ENCODE results near the gene CNTNAP2. TPM values are rescaled to one million over a fixed set of nuclear protein-coding genes. Genes with fewer than 3 reads are reported as not detected.

The CNTNAP2 gene
- total RNA-seq, 4 donors from 2014 or later = 0.29 to 0.88 (median 0.33) TPM; not detected in 1

GRCh38 chr7:146138926-146139325 is 22.3 kb downstream of the CNTNAP2 start:
- no peaks in the 10 kb centered on the region for H3K9me3 ChIP-seq
- WGBS, 2 donors = 71% methylated on average over 4 of the region's 4 CpGs
- DNase-seq = no peak
- intact Hi-C loops (cut with DNase I) = no loop called here
- no peaks in the 10 kb centered on the region for H3K27me3 ChIP-seq
- H3K4me3 ChIP-seq (replicated peaks in 1 of 3) = no peak overlapping the region
- no peaks in the 10 kb centered on the region for H3K36me3 ChIP-seq
- TF ChIP-seq POLR2A (IDR thresholded peaks at IDR 0.05) = no peak
- no peak for TF ChIP-seq CTCF (IDR thresholded peaks at IDR 0.05)
- no peak overlapping the region for H3K27ac ChIP-seq
- H3K4me1 ChIP-seq = no peaks in the 10 kb centered on the region

GRCh38 chr7:146146831-146147486 is 30.4 kb downstream of the CNTNAP2 start:
- intact Hi-C loops (cut with DNase I) = no loop called here
- no peak overlapping the region for H3K27ac ChIP-seq
- DNase-seq = no peak
- WGBS, 2 donors = 45% methylated on average over 6 of the region's 6 CpGs
- H3K4me3 ChIP-seq (replicated peaks in 1 of 3) = no peak overlapping the region
- no peaks in the 10 kb centered on the region for H3K9me3 ChIP-seq
- no peaks in the 10 kb centered on the region for H3K27me3 ChIP-seq
- no peaks in the 10 kb centered on the region for H3K36me3 ChIP-seq
- H3K4me1 ChIP-seq = no peaks in the 10 kb centered on the region
- TF ChIP-seq CTCF (IDR thresholded peaks at IDR 0.05) (no peak), POLR2A (IDR thresholded peaks at IDR 0.05) (no peak)

GRCh38 chr7:146150153-146150552 is 33.6 kb downstream of the CNTNAP2 start:
- intact Hi-C loops (cut with DNase I) = no loop called here
- no peak for TF ChIP-seq CTCF (IDR thresholded peaks at IDR 0.05)
- Histone ChIP-seq H3K36me3 (no peaks in the 10 kb centered on the region), H3K9me3 (no peaks in the 10 kb centered on the region), H3K4me1 (no peaks in the 10 kb centered on the region), H3K27ac (no peak overlapping the region), H3K4me3 (replicated peaks in 1 of 3) (no peak overlapping the region), H3K27me3 (no peaks in the 10 kb centered on the region)
- no peak for DNase-seq

- Histone ChIP-seq H3K4me3 (replicated peaks in 1 of 3) (no peak overlapping the region), H3K36me3 (no peaks in the 10 kb centered on the region), H3K27ac (no peak overlapping the region), H3K4me1 (no peaks in the 10 kb centered on the region), H3K9me3 (no peaks in the 10 kb centered on the region), H3K27me3 (no peaks in the 10 kb centered on the region)
- 85 to 93% methylated on average over 2 of the region's 2 CpGs for WGBS, 2 donors
- DNase-seq = no peak
- TF ChIP-seq POLR2A (IDR thresholded peaks at IDR 0.05) (no peak), CTCF (IDR thresholded peaks at IDR 0.05) (no peak)
- intact Hi-C loops (cut with DNase I) = no loop called here
Measured at GRCh38 chr7:146172112-146172511, 55.5 kb downstream of the CNTNAP2 start.

- no peaks in the 10 kb centered on the region for H3K4me1 ChIP-seq
- no peaks in the 10 kb centered on the region for H3K9me3 ChIP-seq
- 84 to 85% methylated on average over 2 of the region's 2 CpGs for WGBS, 2 donors
- TF ChIP-seq CTCF (IDR thresholded peaks at IDR 0.05) = no peak
- TF ChIP-seq POLR2A (IDR thresholded peaks at IDR 0.05) = no peak
- no peak for DNase-seq
- intact Hi-C loops (cut with DNase I) = no loop called here
- no peak overlapping the region for H3K27ac ChIP-seq
- no peaks in the 10 kb centered on the region for H3K36me3 ChIP-seq
- H3K4me3 ChIP-seq (replicated peaks in 1 of 3) = no peak overlapping the region
- H3K27me3 ChIP-seq = no peaks in the 10 kb centered on the region
Measured at GRCh38 chr7:146175716-146176115, 59.1 kb downstream of the CNTNAP2 start.
